ENCODE data around the gene GALNT4.

Gene GALNT4

DNA sequence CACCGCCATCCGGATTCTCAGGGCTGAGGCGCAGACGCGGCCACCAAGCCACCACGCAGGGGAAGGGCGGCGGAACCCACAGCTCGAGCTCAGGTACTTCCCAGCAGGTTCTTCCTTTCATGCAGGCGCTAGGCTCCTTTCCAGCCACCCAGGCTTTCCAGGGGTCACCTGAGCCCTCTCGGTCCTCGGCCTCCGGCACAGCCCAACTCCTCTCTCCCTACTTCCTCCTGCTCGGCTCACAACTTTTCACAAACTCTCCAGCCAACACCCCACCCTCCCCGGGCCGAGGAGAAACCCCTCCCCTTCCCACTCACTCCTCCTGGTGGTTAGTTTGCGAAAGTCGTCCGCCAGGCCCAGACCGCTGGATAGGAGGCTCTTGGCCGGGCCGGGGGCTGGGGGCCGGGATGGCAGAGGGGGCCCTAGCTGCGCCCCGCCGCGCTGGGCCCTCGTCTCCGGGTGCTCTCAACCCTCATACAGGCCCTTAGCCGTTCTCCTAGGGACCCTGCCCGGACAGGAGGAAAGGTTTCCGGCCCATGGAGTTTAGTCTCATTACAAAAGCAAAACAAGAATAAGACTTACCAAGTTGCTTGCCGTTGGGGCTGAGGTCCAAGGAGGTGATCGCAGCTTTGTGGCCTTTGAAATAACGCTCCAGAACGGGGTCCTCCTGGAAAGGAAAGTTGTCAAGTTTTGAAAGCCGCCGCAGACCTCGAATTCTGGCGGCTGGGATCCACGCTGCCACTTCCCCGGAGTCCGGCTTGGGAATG is at the start of gene GALNT4:
TSS of gene GALNT4 (minus strand) at position 256 of the 764 bp plus-strand sequence. CDS start at position 9, 247 bp downstream.
- peak; percentile 86 for DNase-seq

DNA sequence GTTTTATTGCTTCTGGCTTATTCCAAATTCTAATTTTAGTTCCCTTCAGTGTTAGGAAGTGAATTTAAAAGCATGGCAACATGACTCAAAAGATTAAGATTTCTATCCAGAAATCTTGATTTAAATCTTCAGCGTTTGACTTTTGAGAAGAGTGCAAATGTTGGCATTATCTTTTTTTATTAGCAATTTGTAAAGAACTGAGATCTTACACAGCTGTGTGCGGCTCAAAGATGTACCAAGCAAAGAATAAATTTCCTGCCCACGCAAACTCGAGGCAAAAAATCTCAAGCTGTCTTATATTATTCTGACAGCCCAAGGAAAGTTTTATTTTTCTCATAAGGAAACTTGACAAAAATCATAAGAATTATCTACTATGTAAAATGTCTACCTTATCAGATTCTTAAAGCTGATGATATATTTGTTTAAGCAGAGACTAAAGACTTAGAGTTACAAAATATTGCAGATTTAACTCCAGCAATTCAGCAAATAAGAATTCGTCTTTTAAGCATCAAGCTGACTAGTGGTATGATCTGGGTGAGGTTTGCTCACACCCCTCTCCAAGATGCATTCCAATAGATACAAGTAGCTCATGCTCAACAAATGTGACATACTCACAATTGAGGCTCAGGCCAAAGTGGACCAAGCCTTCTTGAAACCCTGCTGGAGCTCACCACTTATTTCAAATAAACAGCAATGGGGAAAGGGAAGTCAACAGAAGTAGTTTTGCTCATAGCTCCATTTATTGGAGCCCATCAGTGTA is 48.6 kb upstream of the GALNT4 start:
- DNase-seq: peak; percentile 40

- peak; percentile 60 for DNase-seq
These were observed 47.0 kb upstream of the GALNT4 start for GRCh38 chr12:89571491-89572195.

GRCh38 chr12:89568484-89568883 is 43.9 kb upstream of the GALNT4 start:
- no peak for DNase-seq

GRCh38 chr12:89567691-89568239 is 43.2 kb upstream of the GALNT4 start:
- DNase-seq: no peak

DNA sequence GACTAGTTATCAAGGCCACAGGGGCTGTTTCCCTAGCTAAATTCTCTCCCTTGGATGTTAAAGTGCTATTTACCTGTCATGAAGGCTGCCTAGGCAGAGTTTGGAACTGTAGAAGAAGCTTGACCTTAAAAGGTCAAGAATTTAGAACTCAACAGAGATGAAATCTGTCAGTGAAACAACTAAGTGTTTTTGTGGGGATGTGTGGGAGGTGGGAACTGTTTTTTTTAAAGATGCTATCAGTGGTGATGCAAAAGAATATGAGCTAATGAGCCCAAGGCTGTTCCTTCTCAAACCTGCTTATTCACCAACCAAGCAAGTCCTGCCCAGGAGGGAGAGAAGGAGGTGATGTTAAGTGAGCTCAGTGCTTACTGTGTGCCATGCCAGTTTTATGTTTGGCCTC is 42.0 kb upstream of the GALNT4 start:
- DNase-seq: no peak

- no peak for DNase-seq
These were observed 40.4 kb upstream of the GALNT4 start for GRCh38 chr12:89565002-89565401.

GRCh38 chr12:89559753-89560152 is 35.2 kb upstream of the GALNT4 start:
- no peak for DNase-seq

DNA sequence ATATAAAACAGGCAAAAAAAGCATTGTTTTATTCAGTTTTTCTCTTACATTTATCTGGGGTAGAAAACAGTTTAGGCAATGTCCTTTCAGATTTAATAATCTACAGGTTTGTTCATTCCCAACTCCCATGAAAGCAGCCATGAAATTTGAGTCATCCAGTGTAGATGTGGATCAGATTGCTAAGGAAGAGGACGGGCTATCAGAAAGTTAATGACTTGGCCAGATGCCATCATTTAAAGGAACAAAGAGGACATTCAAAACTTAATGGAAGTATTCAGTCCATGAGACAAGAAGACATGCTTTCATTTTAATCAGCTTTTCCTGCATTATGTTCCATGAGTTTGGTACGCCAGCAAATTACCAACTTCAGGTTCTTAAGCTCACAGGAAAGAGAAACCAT is 32.4 kb upstream of the GALNT4 start:
- DNase-seq: peak; percentile 26

- no peak for DNase-seq
These were observed 27.8 kb upstream of the GALNT4 start for GRCh38 chr12:89552376-89552775.

DNA sequence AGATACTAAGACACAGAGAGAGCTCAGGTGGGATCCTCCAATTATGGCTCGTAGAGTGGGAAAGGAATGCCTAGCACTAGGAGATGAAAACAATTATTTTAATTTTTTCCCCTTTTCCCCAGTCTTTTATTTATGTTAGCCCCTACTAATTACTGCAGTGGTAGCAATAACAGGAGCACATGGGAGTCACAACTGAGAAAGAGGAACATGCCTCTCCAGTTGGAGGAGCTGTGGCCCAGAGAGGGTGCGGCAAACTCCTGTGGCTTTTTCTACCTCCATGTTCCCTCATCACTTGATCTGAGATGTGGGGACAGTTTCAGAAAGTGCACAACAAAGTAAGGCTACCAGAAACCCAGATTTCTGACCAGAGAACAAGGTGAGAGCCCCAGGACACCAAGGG is 27.2 kb upstream of the GALNT4 start:
- no peak for DNase-seq

GRCh38 chr12:89547101-89547500 is 22.5 kb upstream of the GALNT4 start:
- no peak for DNase-seq

DNA sequence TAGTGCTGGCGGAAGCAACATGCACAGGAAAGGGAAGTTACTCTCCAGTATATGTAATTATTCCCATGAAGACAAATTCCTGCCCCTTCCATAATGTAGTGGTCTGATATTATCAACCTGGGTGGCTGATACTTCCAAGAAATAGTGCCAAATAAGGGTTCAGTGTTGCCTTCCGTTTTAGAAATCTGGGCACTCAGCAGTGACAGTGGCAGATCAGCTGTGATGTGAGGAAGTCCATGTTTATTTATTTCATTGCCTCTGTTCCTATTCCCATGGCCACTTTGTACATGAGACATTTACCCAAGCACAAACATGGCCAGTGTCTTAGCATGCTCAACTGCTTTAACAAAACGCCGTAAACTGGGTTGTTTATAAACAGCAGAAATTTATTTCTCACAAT is 21.6 kb upstream of the GALNT4 start:
- DNase-seq: no peak

GRCh38 chr12:89544681-89545184 is 20.1 kb upstream of the GALNT4 start:
- peak; percentile 26 for DNase-seq

GRCh38 chr12:89544022-89544421 is 19.4 kb upstream of the GALNT4 start:
- no peak for DNase-seq

- DNase-seq: peak; percentile 80
These were observed 18.5 kb upstream of the GALNT4 start for GRCh38 chr12:89542912-89543592.

- no peak for DNase-seq
These were observed 17.6 kb upstream of the GALNT4 start for GRCh38 chr12:89542236-89542635.

- no peak for DNase-seq
These were observed 16.0 kb upstream of the GALNT4 start for GRCh38 chr12:89540586-89540985.

GRCh38 chr12:89539426-89540223 is 15.0 kb upstream of the GALNT4 start:
- DNase-seq: no peak

DNA sequence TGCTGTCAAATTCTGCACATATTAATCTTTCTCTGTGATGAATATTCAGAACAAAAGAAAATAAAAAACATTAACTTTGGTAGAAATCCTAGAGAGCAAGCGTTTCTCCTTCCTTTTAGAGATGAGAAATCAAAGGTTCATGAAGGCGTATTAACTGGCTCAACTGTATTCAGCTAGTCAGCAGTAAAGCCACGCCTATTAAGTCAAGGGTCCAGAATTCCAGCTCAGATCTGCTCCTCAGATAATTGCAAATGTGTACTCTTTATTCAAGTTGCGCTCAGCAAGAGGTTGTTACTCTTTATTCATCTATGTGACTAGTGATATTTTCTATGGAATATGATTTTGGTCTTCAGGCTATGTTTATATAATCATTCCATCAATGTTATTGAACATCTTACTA is 14.3 kb upstream of the GALNT4 start:
- no peak for DNase-seq

- DNase-seq: no peak
These were observed 12.8 kb upstream of the GALNT4 start for GRCh38 chr12:89537389-89537788.

DNA sequence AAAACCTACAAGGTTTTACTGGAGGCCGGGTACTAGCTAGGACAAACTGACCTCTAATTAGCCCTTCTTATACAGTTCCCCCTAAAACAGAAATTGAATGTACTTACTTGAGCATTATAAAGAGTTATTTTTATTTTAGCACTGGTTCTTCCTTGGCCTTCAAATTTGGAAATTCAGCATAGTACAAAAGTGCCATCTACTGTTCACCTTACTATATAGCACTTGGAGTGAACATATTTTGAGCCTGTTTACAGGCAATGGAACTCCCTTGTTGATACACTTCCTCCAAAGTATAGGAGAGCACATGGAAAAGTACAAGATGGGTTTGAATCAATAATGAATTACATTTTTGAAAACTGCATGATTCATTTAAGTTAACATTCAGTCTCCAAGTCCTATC is 5.1 kb upstream of the GALNT4 start:
- DNase-seq: peak; percentile 48
